ENCODE data around the gene DR1. TPM values are rescaled to one million over a fixed set of nuclear protein-coding genes. Genes with fewer than 3 reads are reported as not detected.

Gene DR1
- total RNA-seq, 1 experiment from 2014 or later, result 87.3 TPM

DNA sequence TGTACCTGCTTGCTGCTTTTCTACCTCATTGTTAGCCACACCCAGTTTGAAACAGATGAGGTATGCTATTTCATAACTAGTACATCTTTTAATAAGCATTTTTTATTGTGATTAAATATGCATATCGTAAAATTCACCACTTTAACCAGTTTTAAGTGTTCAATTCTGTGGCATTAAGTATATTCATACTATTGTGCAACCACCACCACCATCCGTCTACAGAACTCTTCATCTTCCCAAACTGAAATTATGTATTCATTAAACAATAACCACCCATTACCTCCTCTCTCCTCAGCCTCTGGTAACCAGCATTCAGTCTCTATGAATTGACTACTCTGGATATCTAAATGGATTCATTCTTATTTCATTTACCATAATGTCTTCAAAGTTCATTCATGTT, 20.1 kb downstream of the DR1 start:
- no peak overlapping the region for H4K8ac ChIP-seq (replicated peaks; ENCODE audit: insufficient read length, low read depth, low read length)
- no peak overlapping the region for H3K27ac ChIP-seq (ENCODE audit: insufficient read length, low read depth, low read length)
- H3K56ac ChIP-seq (ENCODE audit: insufficient read length, low read depth, low read length), result no peak overlapping the region
- no peak overlapping the region for H2BK15ac ChIP-seq (ENCODE audit: low read depth, low read length)
- no peak overlapping the region for H2BK12ac ChIP-seq (ENCODE audit: insufficient read length, low read depth, low read length)
- H2AK5ac ChIP-seq (ENCODE audit: insufficient read length, low read length), result no peak overlapping the region
- no peaks in the 10 kb centered on the region for H3K4me1 ChIP-seq (ENCODE audit: insufficient read depth, low read length)
- H3K27me3 ChIP-seq (ENCODE audit: insufficient read depth, low read length), result no peaks in the 10 kb centered on the region
- Mint-ChIP-seq H3K4me3 (no peak overlapping the region), H3K4me1 (peaks cover 3% of the 10 kb centered on the region in 2 experiments; a peak in 2 of 4 replicates), H3K36me3 (ENCODE audit: insufficient read depth in 1 of 3, low read depth in 3 of 3) (peaks cover 7 to 53% (median 45%) of the 10 kb centered on the region in 3 experiments; a peak in 6 of 7 replicates), H3K9me3 (no peaks in the 10 kb centered on the region), H3K27me3 (ENCODE audit: low read depth) (no peaks in the 10 kb centered on the region), H3K27ac (no peak overlapping the region)
- H3K79me2 ChIP-seq (ENCODE audit: insufficient read depth, low read length), result no peaks in the 10 kb centered on the region
- no peak overlapping the region for H3K23ac ChIP-seq (ENCODE audit: insufficient read length, low read depth, low read length)
- H3T11ph ChIP-seq (ENCODE audit: low read length), result no peak overlapping the region
- no peak overlapping the region for H3K14ac ChIP-seq (ENCODE audit: insufficient read depth, low read length)
- no peak overlapping the region for H3K4ac ChIP-seq (ENCODE audit: low read depth, low read length)
- H2AFZ ChIP-seq (ENCODE audit: low read length), result no peak overlapping the region
- no peak overlapping the region for H2BK120ac ChIP-seq (ENCODE audit: low read depth, low read length, poor library complexity, severe bottlenecking)
- H2BK5ac ChIP-seq (ENCODE audit: insufficient read length, low read length), result no peak overlapping the region
- H3K18ac ChIP-seq (ENCODE audit: insufficient read length, low read depth, low read length), result no peak overlapping the region
- H3K79me1 ChIP-seq (ENCODE audit: insufficient read depth, low read depth, low read length, poor library complexity, severe bottlenecking), result no peaks in the 10 kb centered on the region
- no peak overlapping the region for H4K91ac ChIP-seq (ENCODE audit: insufficient read length, low read depth, low read length)
- no peak overlapping the region for H3K9ac ChIP-seq (ENCODE audit: extremely low read depth, insufficient read length, low read length)
- H3K9me3 ChIP-seq (ENCODE audit: control insufficient read depth, low read depth, low read length), result no peaks in the 10 kb centered on the region
- H4K5ac ChIP-seq (ENCODE audit: insufficient read length, low read depth, low read length), result no peak overlapping the region
- no peaks in the 10 kb centered on the region for H3K23me2 ChIP-seq (ENCODE audit: insufficient read length, low read depth, low read length, poor library complexity, severe bottlenecking)
- WGBS (ENCODE audit: extremely low coverage, insufficient read length, low lambda C conversion rate), result no CpG with 5 or more reads among the region's 2 CpGs
- H2BK20ac ChIP-seq (ENCODE audit: low read depth, low read length, poor library complexity, severe bottlenecking), result no peak overlapping the region
- DNase-seq, result no peak
- TF ChIP-seq, protein P1, sequence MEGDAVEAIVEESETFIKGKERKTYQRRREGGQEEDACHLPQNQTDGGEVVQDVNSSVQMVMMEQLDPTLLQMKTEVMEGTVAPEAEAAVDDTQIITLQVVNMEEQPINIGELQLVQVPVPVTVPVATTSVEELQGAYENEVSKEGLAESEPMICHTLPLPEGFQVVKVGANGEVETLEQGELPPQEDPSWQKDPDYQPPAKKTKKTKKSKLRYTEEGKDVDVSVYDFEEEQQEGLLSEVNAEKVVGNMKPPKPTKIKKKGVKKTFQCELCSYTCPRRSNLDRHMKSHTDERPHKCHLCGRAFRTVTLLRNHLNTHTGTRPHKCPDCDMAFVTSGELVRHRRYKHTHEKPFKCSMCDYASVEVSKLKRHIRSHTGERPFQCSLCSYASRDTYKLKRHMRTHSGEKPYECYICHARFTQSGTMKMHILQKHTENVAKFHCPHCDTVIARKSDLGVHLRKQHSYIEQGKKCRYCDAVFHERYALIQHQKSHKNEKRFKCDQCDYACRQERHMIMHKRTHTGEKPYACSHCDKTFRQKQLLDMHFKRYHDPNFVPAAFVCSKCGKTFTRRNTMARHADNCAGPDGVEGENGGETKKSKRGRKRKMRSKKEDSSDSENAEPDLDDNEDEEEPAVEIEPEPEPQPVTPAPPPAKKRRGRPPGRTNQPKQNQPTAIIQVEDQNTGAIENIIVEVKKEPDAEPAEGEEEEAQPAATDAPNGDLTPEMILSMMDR (conservative IDR thresholded peaks at IDR 0.05), result no peak
- no peak overlapping the region for H3K4me2 ChIP-seq (ENCODE audit: insufficient read depth, insufficient read length, low read length)
- no peaks in the 10 kb centered on the region for H4K20me1 ChIP-seq (ENCODE audit: control insufficient read depth, insufficient read depth, insufficient read length)

All from H9 (cell line).